DND-41 (cell line): ENCODE measurements around the gene KRTAP9-4.

Experiments used
- ATAC-seq: fragments of 200-7000 bp; cut with Tn5 transposase; 3 replicates; pipeline ENCODE4 v1.9.1; 2021; ENCODE audit warnings: low read depth; ENCODE audit not compliant: insufficient read depth
- DNase-seq: peaks from one replicate; pipeline ENCODE4 v3.0.0-alpha.2; 2020
- H2AFZ ChIP-seq: 2 replicates; pipeline ENCODE4 v1.6.0; 2012; ENCODE audit warnings: low read depth, low read length
- H3K27ac ChIP-seq: 2 replicates; pipeline ENCODE4 v1.5.1; 2012; ENCODE audit warnings: low read length, inconsistent platforms
- H3K27me3 ChIP-seq: fragments of 200-600 bp; sonication (generic); 2 replicates; pipeline ENCODE4 v1.6.0; 2012; ENCODE audit warnings: low read length, mild to moderate bottlenecking, inconsistent platforms; ENCODE audit not compliant: insufficient read depth, poor library complexity
- H3K36me3 ChIP-seq: 2 replicates; pipeline ENCODE4 v1.5.1; 2012; ENCODE audit warnings: low read length, inconsistent platforms; ENCODE audit not compliant: insufficient read depth
- H3K4me1 ChIP-seq: 2 replicates; pipeline ENCODE4 v1.5.1; 2012; ENCODE audit warnings: mild to moderate bottlenecking, low read length; ENCODE audit not compliant: insufficient read depth
- H3K4me2 ChIP-seq: 2 replicates; pipeline ENCODE4 v1.6.0; 2012; ENCODE audit warnings: mild to moderate bottlenecking, moderate library complexity, low read length, inconsistent platforms; ENCODE audit not compliant: insufficient read depth
- H3K4me3 ChIP-seq, 2 experiments: fragments of 200-600 bp in 1 of 2; shearing (Covaris generic) in 1 of 2; 2 replicates each; pipeline ENCODE4 v1.5.1; 2012 to 2016; ENCODE audit warnings: inconsistent platforms in 2 of 2, low read length in 2 of 2, mild to moderate bottlenecking in 2 of 2, low read depth in 1 of 2, moderate library complexity in 1 of 2
- H3K79me2 ChIP-seq: 2 replicates; pipeline ENCODE4 v1.6.0; 2012; ENCODE audit warnings: low read length, inconsistent platforms; ENCODE audit not compliant: insufficient read depth
- H3K9ac ChIP-seq: 2 replicates; pipeline ENCODE4 v1.6.0; 2012; ENCODE audit warnings: low read depth, mild to moderate bottlenecking, inconsistent platforms, low read length, moderate library complexity
- H3K9me3 ChIP-seq: 2 replicates; pipeline ENCODE4 v1.5.1; 2012; ENCODE audit warnings: low read length, moderate library complexity, mild to moderate bottlenecking, inconsistent platforms; ENCODE audit not compliant: insufficient read depth, severe bottlenecking
- H4K20me1 ChIP-seq: 2 replicates; pipeline ENCODE4 v1.6.0; 2012; ENCODE audit warnings: low read length; ENCODE audit not compliant: insufficient read depth
- CTCF ChIP-seq: IDR thresholded peaks from 2 replicates; pipeline ENCODE4 v1.5.1; 2012; ENCODE audit warnings: borderline replicate concordance, low read length, moderate library complexity, mild to moderate bottlenecking; ENCODE audit not compliant: poor library complexity, severe bottlenecking; ENCODE audit errors: extremely low read depth
- EZH2 ChIP-seq: IDR thresholded peaks from 3 replicates; pipeline ENCODE4 v1.6.1; 2012; ENCODE audit warnings: borderline replicate concordance, low read depth, mild to moderate bottlenecking, moderate library complexity, low read length, inconsistent platforms; ENCODE audit not compliant: severe bottlenecking

KRTAP9-4 gene

GRCh38 chr17:41294016-41294415, 44.5 kb downstream of the KRTAP9-4 start:
- Histone ChIP-seq H3K27me3 (peaks cover 5% of the 10 kb centered on the region), H4K20me1 (no peaks in the 10 kb centered on the region), H2AFZ (no peak overlapping the region), H3K27ac (no peak overlapping the region), H3K9me3 (no peaks in the 10 kb centered on the region), H3K36me3 (no peaks in the 10 kb centered on the region), H3K4me1 (no peaks in the 10 kb centered on the region), H3K9ac (no peak overlapping the region), H3K4me2 (no peak overlapping the region), H3K4me3 (no peak overlapping the region), H3K79me2 (no peaks in the 10 kb centered on the region)
- ATAC-seq = no peak
- TF ChIP-seq CTCF (no peak), EZH2 (no peak)
- no peak for DNase-seq

GRCh38 chr17:41296846-41297245, 47.4 kb downstream of the KRTAP9-4 start:
- no peaks in the 10 kb centered on the region for H3K79me2 ChIP-seq
- no peaks in the 10 kb centered on the region for H3K36me3 ChIP-seq
- H3K27ac ChIP-seq = no peak overlapping the region
- no peak overlapping the region for H3K9ac ChIP-seq
- no peaks in the 10 kb centered on the region for H4K20me1 ChIP-seq
- H3K4me1 ChIP-seq = no peaks in the 10 kb centered on the region
- no peak overlapping the region for H3K4me3 ChIP-seq
- TF ChIP-seq EZH2 (no peak), CTCF (no peak)
- ATAC-seq = no peak
- no peak overlapping the region for H2AFZ ChIP-seq
- no peaks in the 10 kb centered on the region for H3K9me3 ChIP-seq
- no peak overlapping the region for H3K4me2 ChIP-seq
- DNase-seq = no peak
- H3K27me3 ChIP-seq = peaks cover 6% of the 10 kb centered on the region

GRCh38 chr17:41298458-41299135, 49.1 kb downstream of the KRTAP9-4 start:
- no peak overlapping the region for H3K9ac ChIP-seq
- no peak overlapping the region for H3K4me3 ChIP-seq
- ATAC-seq (no peak), DNase-seq (no peak)
- H3K9me3 ChIP-seq = no peaks in the 10 kb centered on the region
- H2AFZ ChIP-seq = no peak overlapping the region
- no peak overlapping the region for H3K4me2 ChIP-seq
- H3K36me3 ChIP-seq = no peaks in the 10 kb centered on the region
- peaks cover 6% of the 10 kb centered on the region for H3K27me3 ChIP-seq
- H3K4me1 ChIP-seq = no peaks in the 10 kb centered on the region
- no peaks in the 10 kb centered on the region for H4K20me1 ChIP-seq
- no peak for TF ChIP-seq CTCF
- TF ChIP-seq EZH2 = no peak
- no peak overlapping the region for H3K27ac ChIP-seq
- H3K79me2 ChIP-seq = no peaks in the 10 kb centered on the region
